ENCODE data around the gene MN1. TPM values are rescaled to one million over a fixed set of nuclear protein-coding genes. Genes with fewer than 3 reads are reported as not detected.

Gene MN1
- total RNA-seq, 1 donor = 6.2 TPM

DNA sequence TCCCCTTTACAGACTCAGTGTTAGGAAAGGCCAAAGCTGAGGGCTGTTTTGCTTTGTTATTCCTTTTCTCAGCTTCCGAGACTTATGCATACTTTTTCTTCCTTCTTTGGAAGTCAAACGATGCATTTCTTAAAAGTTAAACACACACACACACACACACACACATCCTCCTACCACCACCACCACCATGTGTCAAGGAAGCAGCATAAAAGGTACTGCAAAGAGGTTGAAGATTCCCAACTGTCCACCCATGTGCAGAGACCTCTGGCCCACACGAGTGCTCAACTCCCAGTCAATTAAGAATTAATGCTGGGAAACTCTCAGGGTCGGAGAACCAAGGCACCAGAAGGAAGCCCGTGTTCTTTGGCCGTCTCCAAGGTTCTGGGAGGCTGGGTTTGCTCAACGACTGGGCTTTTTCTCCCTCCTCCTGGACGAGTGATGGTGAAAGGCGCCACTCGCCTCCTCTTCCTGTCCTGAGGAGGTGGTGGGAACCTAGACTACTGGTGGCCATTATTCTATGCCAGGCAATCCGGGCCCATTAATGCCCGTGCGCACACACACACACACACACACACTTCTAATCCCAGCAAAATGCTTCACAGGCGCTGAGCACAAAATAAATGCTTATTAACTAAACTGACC, 15.1 kb downstream of the MN1 start:
- H3K9me3 ChIP-seq (ENCODE audit: low read depth, low read length) = no peaks in the 10 kb centered on the region
- H3K4me3 ChIP-seq (ENCODE audit: insufficient read depth, low read length) = no peak overlapping the region
- no peak overlapping the region for H2AFZ ChIP-seq (ENCODE audit: low read length)
- H3K4me2 ChIP-seq (ENCODE audit: insufficient read depth, low read length) = no peak overlapping the region
- no peaks in the 10 kb centered on the region for H4K20me1 ChIP-seq (ENCODE audit: insufficient read depth, low read length)
- peaks cover 14% of the 10 kb centered on the region for H3K27me3 ChIP-seq (ENCODE audit: insufficient read depth, low read length)
- no peak overlapping the region for H3K27ac ChIP-seq (ENCODE audit: low read depth, low read length)
- H3K36me3 ChIP-seq (ENCODE audit: insufficient read depth, low read length) = no peaks in the 10 kb centered on the region
- TF ChIP-seq CTCF (IDR thresholded peaks at IDR 0.05; ENCODE audit: extremely low read depth, low read depth, low read length) = no peak
- H3K79me2 ChIP-seq (ENCODE audit: insufficient read depth, low read length) = no peaks in the 10 kb centered on the region
- H3K4me1 ChIP-seq (ENCODE audit: insufficient read depth, low read length) = no peaks in the 10 kb centered on the region
- DNase-seq (ENCODE audit: insufficient read length, low spot score, missing footprints) = peak; percentile 23

DNA sequence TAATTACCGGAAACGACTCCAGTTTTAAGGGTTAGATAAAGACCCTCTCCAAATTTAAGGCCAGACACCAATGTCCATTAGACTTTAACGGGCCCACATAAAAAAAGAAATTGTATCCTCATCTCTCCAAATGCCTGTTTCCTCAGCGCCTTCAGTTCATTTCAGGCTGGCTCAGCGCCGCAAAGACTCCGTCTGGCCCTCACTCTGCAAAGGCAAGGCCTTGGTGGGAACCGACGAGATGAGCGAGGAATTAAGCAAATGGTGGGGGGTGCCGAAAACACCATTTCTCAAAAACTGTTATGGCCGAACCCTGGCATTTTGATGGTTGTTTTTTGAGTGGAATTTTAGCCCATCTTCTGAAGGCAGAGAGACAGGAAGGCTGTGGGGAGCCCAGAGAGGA, 15.7 kb downstream of the MN1 start:
- no peaks in the 10 kb centered on the region for H4K20me1 ChIP-seq (ENCODE audit: insufficient read depth, low read length)
- H3K79me2 ChIP-seq (ENCODE audit: insufficient read depth, low read length) = no peaks in the 10 kb centered on the region
- DNase-seq (ENCODE audit: insufficient read length, low spot score, missing footprints) = no peak
- no peaks in the 10 kb centered on the region for H3K9me3 ChIP-seq (ENCODE audit: low read depth, low read length)
- H3K4me3 ChIP-seq (ENCODE audit: insufficient read depth, low read length) = no peak overlapping the region
- no peaks in the 10 kb centered on the region for H3K36me3 ChIP-seq (ENCODE audit: insufficient read depth, low read length)
- H2AFZ ChIP-seq (ENCODE audit: low read length) = no peak overlapping the region
- H3K27ac ChIP-seq (ENCODE audit: low read depth, low read length) = no peak overlapping the region
- no peak overlapping the region for H3K4me2 ChIP-seq (ENCODE audit: insufficient read depth, low read length)
- TF ChIP-seq CTCF (IDR thresholded peaks at IDR 0.05; ENCODE audit: extremely low read depth, low read depth, low read length) = no peak
- no peaks in the 10 kb centered on the region for H3K4me1 ChIP-seq (ENCODE audit: insufficient read depth, low read length)
- peaks cover 8% of the 10 kb centered on the region for H3K27me3 ChIP-seq (ENCODE audit: insufficient read depth, low read length)

- Histone ChIP-seq H3K9me3 (ENCODE audit: low read depth, low read length) (no peaks in the 10 kb centered on the region), H2AFZ (ENCODE audit: low read length) (no peak overlapping the region), H3K4me2 (ENCODE audit: insufficient read depth, low read length) (no peak overlapping the region)
These were observed 17.5 kb downstream of the MN1 start for GRCh38 chr22:27784120-27784475.

More at GRCh38 chr22:27784120-27784475, 17.5 kb downstream of the MN1 start:
- Histone ChIP-seq H4K20me1 (ENCODE audit: insufficient read depth, low read length) (no peaks in the 10 kb centered on the region), H3K27ac (ENCODE audit: low read depth, low read length) (no peak overlapping the region), H3K36me3 (ENCODE audit: insufficient read depth, low read length) (no peaks in the 10 kb centered on the region), H3K79me2 (ENCODE audit: insufficient read depth, low read length) (no peaks in the 10 kb centered on the region), H3K27me3 (ENCODE audit: insufficient read depth, low read length) (peaks cover 5% of the 10 kb centered on the region), H3K4me1 (ENCODE audit: insufficient read depth, low read length) (no peaks in the 10 kb centered on the region), H3K4me3 (ENCODE audit: insufficient read depth, low read length) (no peak overlapping the region)
- TF ChIP-seq CTCF (IDR thresholded peaks at IDR 0.05; ENCODE audit: extremely low read depth, low read depth, low read length) = no peak
- DNase-seq (ENCODE audit: insufficient read length, low spot score, missing footprints) = no peak

Measured in osteoblast (primary cell).